Measurements from ENCODE around the gene CELSR1. TPM values are rescaled to one million over a fixed set of nuclear protein-coding genes. Genes with fewer than 3 reads are reported as not detected.

The CELSR1 gene
- total and polyA plus RNA-seq, 2 of the 13 experiments (the other 11 are each of a cell fraction or from before 2014, with no cell fraction given) = 0.78 to 1.8 TPM

DNA sequence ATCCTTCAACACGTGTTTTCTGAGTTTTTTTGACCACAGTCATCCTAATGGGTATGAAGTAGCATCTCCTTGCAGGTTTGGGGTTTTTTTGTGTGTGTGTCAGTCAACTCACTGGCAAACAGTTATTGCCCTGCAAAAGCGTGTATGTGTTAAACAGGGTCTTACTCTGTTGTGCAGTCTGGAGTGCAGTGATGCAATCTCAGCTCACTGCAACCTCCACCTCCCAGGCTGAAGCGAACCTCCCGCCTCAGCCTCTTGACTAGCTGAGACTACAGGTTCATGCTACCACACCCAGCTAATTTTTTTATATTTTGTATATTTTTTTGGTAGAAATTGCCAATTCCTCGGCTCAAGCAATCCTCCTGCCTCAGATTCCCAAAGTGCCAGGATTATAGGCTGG is 15.4 kb downstream of the CELSR1 start:
- peaks cover 16% of the 10 kb centered on the region for H3K4me1 ChIP-seq (ENCODE audit: insufficient read depth, low read length)
- ChIA-PET POLR2A (no interaction called here), CTCF (ENCODE audit: low intra/inter-chr PET ratio, low total read pairs) (no interaction called here)
- no TSS peak for BruUV-seq (replicated peaks)
- H4K20me1 ChIP-seq (ENCODE audit: insufficient read depth, low read length) = no peaks in the 10 kb centered on the region
- no peak overlapping the region for H3K4me3 ChIP-seq (replicated peaks in 1 of 3; ENCODE audit: insufficient read depth in 1 of 3, low read depth in 2 of 3, low read length in 3 of 3)
- DNase-seq (ENCODE audit: low spot score) = no peak
- FAIRE-seq = no peak
- no peak overlapping the region for H3K4me2 ChIP-seq (ENCODE audit: low read depth, low read length)
- intact Hi-C loops (cut with micrococcal nuclease; ENCODE audit: unreplicated experiment) = no loop called here
- TF ChIP-seq CEBPB (IDR thresholded peaks at IDR 0.05; ENCODE audit: borderline replicate concordance, low read depth, low read length) = 0 out of 2 replicates have a peak, but pooled peaks have one; percentile 4
- TF ChIP-seq SALL1 (CRISPR knock-in tag; IDR thresholded peaks at IDR 0.05) = no peak
- WGBS (ENCODE audit: low lambda C conversion rate) = 53% methylated on average over 5 of the region's 5 CpGs
- H3K79me2 ChIP-seq (ENCODE audit: insufficient read depth, low read length) = no peaks in the 10 kb centered on the region
- H3K27ac ChIP-seq (ENCODE audit: extremely low read length, insufficient read depth, low read length) = no peak overlapping the region
- H3K9me3 ChIP-seq (ENCODE audit: low read length) = no peaks in the 10 kb centered on the region
- in situ Hi-C loops (cut with HindIII; ENCODE audit: extremely low pct_ligation_motif_present, low pct_unique_long_range_greater_than_20kb) = no loop called here
- ATAC-seq = no peak
- no peak overlapping the region for H3K9ac ChIP-seq (ENCODE audit: insufficient read depth, low read depth, low read length)
- no peaks in the 10 kb centered on the region for H3K36me3 ChIP-seq (replicated peaks in 1 of 2; ENCODE audit: control insufficient read depth in 1 of 2, insufficient read depth in 2 of 2, low read length in 2 of 2)
- peaks cover 3 to 35% of the 10 kb centered on the region in 2 experiments; a peak in 4 of 5 replicates for H3K27me3 ChIP-seq (ENCODE audit: control insufficient read depth in 1 of 2, insufficient read depth in 2 of 2, low read length in 2 of 2)
- no peak overlapping the region for H2AFZ ChIP-seq (ENCODE audit: low read length)

DNA sequence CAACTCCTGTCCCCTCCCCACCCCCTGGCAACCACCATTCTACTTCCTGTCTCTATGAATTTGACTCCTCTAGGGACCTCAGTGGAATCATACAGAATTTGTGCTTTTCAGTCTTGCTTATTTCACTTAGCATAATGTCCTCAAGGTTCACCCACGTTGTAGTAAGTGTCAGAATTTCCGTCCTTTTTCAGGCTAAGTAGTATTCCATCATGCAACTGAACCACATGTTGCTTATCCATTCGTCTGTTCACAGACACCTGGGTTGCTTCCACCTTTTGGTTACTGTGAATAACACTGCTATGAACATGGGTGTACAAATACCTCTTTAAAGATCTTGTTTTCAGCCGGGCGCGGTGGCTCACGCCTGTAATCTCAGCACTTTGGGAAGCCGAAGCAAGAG is 16.5 kb downstream of the CELSR1 start:
- Histone ChIP-seq H3K4me1 (ENCODE audit: insufficient read depth, low read length) (peaks cover 14% of the 10 kb centered on the region), H3K9me3 (ENCODE audit: low read length) (no peaks in the 10 kb centered on the region), H3K79me2 (ENCODE audit: insufficient read depth, low read length) (no peaks in the 10 kb centered on the region), H3K4me2 (ENCODE audit: low read depth, low read length) (no peak overlapping the region), H3K27ac (ENCODE audit: extremely low read length, insufficient read depth, low read length) (no peak overlapping the region), H2AFZ (ENCODE audit: low read length) (no peak overlapping the region), H3K4me3 (replicated peaks in 1 of 3; ENCODE audit: insufficient read depth in 1 of 3, low read depth in 2 of 3, low read length in 3 of 3) (no peak overlapping the region), H4K20me1 (ENCODE audit: insufficient read depth, low read length) (no peaks in the 10 kb centered on the region), H3K27me3 (ENCODE audit: control insufficient read depth in 1 of 2, insufficient read depth in 2 of 2, low read length in 2 of 2) (peaks cover 4 to 26% of the 10 kb centered on the region in 2 experiments), H3K36me3 (replicated peaks in 1 of 2; ENCODE audit: control insufficient read depth in 1 of 2, insufficient read depth in 2 of 2, low read length in 2 of 2) (no peaks in the 10 kb centered on the region), H3K9ac (ENCODE audit: insufficient read depth, low read depth, low read length) (no peak overlapping the region)
- no TSS peak for BruUV-seq (replicated peaks)
- ChIA-PET CTCF (ENCODE audit: low intra/inter-chr PET ratio, low total read pairs) (no interaction called here), POLR2A (no interaction called here)
- intact Hi-C loops (cut with micrococcal nuclease; ENCODE audit: unreplicated experiment) = no loop called here
- TF ChIP-seq ARHGAP35 (CRISPR knock-in tag; IDR thresholded peaks at IDR 0.05; ENCODE audit: borderline replicate concordance) (no peak), PAX8 (CRISPR knock-in tag; IDR thresholded peaks at IDR 0.05; ENCODE audit: borderline replicate concordance) (no peak), ZFY (CRISPR knock-in tag; IDR thresholded peaks at IDR 0.05) (no peak), SMARCC2 (IDR thresholded peaks at IDR 0.05) (no peak), ZSCAN9 (CRISPR knock-in tag; IDR thresholded peaks at IDR 0.05; ENCODE audit: borderline replicate concordance) (no peak), ZNF446 (CRISPR knock-in tag; IDR thresholded peaks at IDR 0.05) (no peak), DMAP1 (CRISPR knock-in tag; IDR thresholded peaks at IDR 0.05) (no peak), ZNF484 (CRISPR knock-in tag; IDR thresholded peaks at IDR 0.05; ENCODE audit: borderline replicate concordance, low read depth) (no peak), HES4 (CRISPR knock-in tag; IDR thresholded peaks at IDR 0.05; ENCODE audit: borderline replicate concordance) (no peak), NFKBIZ (CRISPR knock-in tag; IDR thresholded peaks at IDR 0.05) (no peak), BRD4 (CRISPR knock-in tag; IDR thresholded peaks at IDR 0.05) (no peak)
- TF ChIP-seq, protein P1, sequence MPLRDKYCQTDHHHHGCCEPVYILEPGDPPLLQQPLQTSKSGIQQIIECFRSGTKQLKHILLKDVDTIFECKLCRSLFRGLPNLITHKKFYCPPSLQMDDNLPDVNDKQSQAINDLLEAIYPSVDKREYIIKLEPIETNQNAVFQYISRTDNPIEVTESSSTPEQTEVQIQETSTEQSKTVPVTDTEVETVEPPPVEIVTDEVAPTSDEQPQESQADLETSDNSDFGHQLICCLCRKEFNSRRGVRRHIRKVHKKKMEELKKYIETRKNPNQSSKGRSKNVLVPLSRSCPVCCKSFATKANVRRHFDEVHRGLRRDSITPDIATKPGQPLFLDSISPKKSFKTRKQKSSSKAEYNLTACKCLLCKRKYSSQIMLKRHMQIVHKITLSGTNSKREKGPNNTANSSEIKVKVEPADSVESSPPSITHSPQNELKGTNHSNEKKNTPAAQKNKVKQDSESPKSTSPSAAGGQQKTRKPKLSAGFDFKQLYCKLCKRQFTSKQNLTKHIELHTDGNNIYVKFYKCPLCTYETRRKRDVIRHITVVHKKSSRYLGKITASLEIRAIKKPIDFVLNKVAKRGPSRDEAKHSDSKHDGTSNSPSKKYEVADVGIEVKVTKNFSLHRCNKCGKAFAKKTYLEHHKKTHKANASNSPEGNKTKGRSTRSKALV (CRISPR knock-in tag; IDR thresholded peaks at IDR 0.05) = no peak
- TF ChIP-seq, protein P2, sequence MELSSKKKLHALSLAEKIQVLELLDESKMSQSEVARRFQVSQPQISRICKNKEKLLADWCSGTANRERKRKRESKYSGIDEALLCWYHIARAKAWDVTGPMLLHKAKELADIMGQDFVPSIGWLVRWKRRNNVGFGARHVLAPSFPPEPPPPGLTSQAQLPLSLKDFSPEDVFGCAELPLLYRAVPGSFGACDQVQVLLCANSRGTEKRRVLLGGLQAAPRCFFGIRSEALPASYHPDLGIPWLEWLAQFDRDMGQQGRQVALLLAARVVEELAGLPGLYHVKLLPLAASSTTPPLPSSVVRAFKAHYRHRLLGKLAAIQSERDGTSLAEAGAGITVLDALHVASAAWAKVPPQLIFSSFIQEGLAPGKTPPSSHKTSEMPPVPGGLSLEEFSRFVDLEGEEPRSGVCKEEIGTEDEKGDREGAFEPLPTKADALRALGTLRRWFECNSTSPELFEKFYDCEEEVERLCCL (CRISPR knock-in tag; IDR thresholded peaks at IDR 0.05; ENCODE audit: borderline replicate concordance) = no peak
- TF ChIP-seq, protein P3, sequence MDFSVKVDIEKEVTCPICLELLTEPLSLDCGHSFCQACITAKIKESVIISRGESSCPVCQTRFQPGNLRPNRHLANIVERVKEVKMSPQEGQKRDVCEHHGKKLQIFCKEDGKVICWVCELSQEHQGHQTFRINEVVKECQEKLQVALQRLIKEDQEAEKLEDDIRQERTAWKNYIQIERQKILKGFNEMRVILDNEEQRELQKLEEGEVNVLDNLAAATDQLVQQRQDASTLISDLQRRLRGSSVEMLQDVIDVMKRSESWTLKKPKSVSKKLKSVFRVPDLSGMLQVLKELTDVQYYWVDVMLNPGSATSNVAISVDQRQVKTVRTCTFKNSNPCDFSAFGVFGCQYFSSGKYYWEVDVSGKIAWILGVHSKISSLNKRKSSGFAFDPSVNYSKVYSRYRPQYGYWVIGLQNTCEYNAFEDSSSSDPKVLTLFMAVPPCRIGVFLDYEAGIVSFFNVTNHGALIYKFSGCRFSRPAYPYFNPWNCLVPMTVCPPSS (IDR thresholded peaks at IDR 0.05) = no peak
- ATAC-seq = no peak
- DNase-seq (ENCODE audit: low spot score) = no peak
- in situ Hi-C loops (cut with HindIII; ENCODE audit: extremely low pct_ligation_motif_present, low pct_unique_long_range_greater_than_20kb) = no loop called here
- WGBS (ENCODE audit: low lambda C conversion rate) = 77% methylated on average over 8 of the region's 8 CpGs
- FAIRE-seq = no peak
